ENCODE results near the gene GP1BB.

- TF ChIP-seq CTCF (IDR thresholded peaks at IDR 0.05; ENCODE audit: borderline replicate concordance, extremely low read depth, low read length, poor library complexity, severe bottlenecking) (no peak), EZH2 (IDR thresholded peaks at IDR 0.05; ENCODE audit: borderline replicate concordance, low read depth, low read length, severe bottlenecking) (no peak)
These were observed 34.9 kb downstream of the GP1BB start for GRCh38 chr22:19757985-19758895.

Data from DND-41 (cell line).